Measurements from ENCODE around the gene SERPINC1.
A peak's percentile ranks its signal among the peaks of the same experiment; 100 is the strongest.
"Not testable (repeated sequence)": the region's sequence is repeated elsewhere in the genome, so short reads cannot be mapped to it uniquely, and the experiment has no call there.

Gene SERPINC1

DNA sequence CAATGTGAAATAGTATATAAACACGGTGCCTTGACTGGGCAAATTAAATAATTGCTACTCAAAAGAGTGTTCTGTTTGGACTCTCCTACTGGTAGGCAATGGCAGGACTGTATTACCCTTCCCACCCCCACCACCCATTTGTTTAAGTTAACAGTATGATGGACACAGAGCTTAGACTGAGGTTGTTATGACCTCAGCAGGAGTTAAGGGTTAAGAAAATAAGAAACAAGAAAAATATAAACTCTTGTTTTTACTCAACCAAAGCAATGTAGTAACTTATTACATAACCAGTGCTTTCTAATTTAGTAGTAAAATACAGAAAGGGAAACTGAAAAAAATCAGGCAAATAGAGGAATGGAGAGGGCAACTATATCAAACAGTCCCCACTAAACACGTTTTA, 19.9 kb upstream of the SERPINC1 start:
- no peak overlapping the region for H3K4me3 ChIP-seq (ENCODE audit: low read depth, low read length)
- TF ChIP-seq, protein P1, sequence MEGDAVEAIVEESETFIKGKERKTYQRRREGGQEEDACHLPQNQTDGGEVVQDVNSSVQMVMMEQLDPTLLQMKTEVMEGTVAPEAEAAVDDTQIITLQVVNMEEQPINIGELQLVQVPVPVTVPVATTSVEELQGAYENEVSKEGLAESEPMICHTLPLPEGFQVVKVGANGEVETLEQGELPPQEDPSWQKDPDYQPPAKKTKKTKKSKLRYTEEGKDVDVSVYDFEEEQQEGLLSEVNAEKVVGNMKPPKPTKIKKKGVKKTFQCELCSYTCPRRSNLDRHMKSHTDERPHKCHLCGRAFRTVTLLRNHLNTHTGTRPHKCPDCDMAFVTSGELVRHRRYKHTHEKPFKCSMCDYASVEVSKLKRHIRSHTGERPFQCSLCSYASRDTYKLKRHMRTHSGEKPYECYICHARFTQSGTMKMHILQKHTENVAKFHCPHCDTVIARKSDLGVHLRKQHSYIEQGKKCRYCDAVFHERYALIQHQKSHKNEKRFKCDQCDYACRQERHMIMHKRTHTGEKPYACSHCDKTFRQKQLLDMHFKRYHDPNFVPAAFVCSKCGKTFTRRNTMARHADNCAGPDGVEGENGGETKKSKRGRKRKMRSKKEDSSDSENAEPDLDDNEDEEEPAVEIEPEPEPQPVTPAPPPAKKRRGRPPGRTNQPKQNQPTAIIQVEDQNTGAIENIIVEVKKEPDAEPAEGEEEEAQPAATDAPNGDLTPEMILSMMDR (conservative IDR thresholded peaks at IDR 0.05; ENCODE audit: low read depth, low read length) = no peak
- peak; percentile 12 for DNase-seq (ENCODE audit: low read depth)

DNA sequence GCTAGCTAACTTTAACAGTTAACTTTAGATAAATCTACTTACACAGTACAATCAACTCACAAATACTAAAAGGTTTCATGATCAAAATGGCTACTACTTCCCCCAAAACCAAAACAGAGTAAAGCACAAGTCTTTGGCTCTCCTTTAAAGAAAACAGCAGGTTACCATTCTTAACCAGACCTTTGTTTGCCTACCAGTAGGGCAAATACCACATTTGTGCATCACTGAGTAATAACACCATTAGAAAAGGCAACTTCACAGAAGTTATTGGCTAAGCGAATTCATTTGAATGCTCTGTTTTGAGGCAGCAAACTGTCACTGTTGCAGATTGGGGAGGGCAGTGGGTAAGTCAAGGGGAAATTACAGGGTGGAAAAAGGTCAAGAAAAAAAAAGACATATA, 17.3 kb upstream of the SERPINC1 start:
- no peak overlapping the region for H3K4me3 ChIP-seq (ENCODE audit: low read depth, low read length)
- DNase-seq (ENCODE audit: low read depth) = peak; percentile 48
- TF ChIP-seq, protein P1 (conservative IDR thresholded peaks at IDR 0.05; ENCODE audit: low read depth, low read length) = no peak

DNA sequence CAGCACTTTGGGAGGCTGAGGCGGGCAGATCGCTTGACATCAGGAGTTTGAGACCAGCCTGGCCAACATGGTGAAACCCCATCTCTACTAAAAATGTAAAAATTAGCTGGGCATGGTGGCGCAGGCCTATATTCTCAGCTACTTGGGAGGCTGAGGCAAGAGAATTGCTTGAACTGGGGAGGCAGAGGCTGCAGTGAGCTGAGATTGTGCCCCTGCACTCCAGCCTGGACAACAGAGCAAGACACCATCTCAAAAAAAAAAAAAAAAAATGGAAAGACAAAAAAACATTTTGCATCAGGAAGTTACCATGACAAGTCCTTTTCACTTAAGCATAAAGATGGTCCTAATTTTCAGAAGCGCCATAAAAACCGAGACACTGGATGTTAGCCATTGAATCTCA, 13.4 kb upstream of the SERPINC1 start:
- DNase-seq (ENCODE audit: low read depth); H3K4me3 ChIP-seq (ENCODE audit: low read depth, low read length): not testable (repeated sequence)

DNA sequence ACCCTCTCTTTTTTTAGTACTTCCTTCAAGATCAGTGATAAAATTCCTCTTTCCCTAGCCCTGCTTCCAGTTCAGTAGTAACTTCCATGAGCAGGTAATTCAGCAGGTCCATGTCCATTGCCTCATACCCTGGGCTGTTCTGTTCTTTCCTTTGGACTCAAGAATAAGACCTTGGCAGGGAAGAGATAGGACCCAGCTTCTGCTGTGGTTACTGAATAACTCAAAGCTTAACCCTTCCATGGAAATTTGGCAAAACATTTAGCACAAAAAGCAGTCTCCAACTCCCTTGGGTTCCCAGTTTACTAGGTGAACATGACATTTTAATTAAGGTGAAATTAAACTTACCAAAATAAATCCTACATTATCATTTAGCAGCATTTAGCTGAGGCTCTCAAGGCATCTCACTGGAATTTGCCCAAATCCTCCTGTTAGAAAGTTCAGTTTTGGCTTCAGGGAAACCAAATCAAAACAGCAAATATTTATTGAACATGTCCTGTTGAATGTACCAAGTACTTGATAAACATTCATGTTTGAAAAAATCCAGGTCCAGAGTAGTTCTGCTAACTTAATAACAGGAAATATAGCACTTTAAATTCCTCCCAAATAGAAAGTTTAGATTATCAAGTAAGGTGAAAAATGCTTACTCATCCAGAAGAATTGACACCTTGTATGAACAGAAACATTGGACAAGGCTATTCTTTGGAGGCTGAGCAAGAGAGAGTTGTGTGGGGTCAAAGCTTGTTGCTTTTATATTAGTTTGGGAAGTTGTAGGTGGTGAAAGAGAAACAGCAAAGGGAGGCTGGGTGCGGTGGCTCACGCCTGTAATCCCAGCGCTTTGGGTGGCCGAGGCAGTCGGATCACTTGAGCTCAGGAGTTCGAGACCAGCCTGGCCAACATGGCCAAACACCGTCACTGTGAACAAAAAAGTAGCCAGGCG, 8.4 kb upstream of the SERPINC1 start:
- TF ChIP-seq, protein P1 (conservative IDR thresholded peaks at IDR 0.05; ENCODE audit: low read depth, low read length) = no peak

DNA sequence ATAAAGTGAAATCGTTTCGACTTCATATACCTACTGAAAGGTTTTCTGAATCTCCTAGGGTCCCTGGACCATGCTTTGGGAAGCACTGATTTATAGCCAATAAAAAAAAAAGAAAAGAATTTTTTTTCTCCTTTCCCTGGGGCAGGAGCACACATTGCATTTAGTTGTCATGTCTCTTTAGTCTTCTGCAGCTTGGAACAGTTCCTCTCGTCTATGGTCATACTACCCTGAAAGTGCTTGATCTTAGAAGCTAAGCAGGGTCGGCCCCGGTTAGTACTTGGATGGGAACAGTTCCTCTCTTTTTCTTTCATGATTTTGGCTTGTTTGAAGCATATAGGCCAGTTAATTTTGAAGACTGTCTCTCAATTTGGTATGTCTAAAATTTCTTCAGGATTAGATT, 3.7 kb upstream of the SERPINC1 start:
- DNase-seq (ENCODE audit: low read depth) = no peak

More for the DNA sequence above, 8.4 kb upstream of the SERPINC1 start:
- DNase-seq (ENCODE audit: low read depth) = no peak
- no peak overlapping the region for H3K4me3 ChIP-seq (ENCODE audit: low read depth, low read length)

DNA sequence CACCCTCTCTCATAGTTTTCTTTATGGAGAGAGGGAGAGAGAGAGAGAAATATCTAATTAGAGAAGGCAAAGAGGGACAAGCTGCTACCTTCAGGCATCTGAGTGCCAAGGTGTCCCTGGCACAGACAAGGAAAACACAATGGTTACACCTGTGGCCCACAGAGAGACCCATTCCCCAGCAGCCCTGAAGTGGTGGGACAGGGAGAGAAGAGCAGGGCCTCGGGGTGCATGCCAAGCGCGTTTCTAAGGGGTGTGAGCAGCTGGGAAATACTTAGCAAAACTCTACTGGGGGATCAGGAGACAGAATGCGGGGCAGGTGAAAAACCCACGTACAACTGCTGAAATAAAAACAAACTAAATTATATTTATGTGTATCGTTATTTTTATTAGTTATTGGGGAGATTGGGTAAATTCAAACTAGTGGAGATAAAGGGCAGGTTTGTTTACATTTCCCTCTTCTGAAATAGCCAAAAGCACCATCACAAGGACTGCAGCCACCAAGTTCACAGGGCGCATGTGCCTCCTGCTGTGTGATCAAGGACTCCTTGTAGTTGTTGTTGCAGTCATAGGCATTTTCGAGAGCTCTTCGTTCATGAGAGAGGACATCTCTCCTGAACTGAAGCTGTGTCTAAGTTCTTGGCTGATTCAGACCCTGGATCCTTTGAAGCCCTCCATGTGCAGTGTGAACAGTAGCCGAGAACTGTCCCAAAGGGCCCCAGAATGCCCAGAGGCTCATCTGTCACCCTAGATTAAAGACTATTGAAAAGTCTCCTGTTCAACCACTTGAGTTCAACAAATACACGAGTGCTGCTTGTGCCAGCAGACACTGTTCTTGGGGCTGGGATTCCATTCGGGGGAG, 737 bp upstream of the SERPINC1 start:
- no peak overlapping the region for H3K4me3 ChIP-seq (ENCODE audit: low read depth, low read length)
- TF ChIP-seq, protein P1 (conservative IDR thresholded peaks at IDR 0.05; ENCODE audit: low read depth, low read length) = no peak
- DNase-seq (ENCODE audit: low read depth) = no peak

More for the DNA sequence above, 3.7 kb upstream of the SERPINC1 start:
- TF ChIP-seq, protein P1 (conservative IDR thresholded peaks at IDR 0.05; ENCODE audit: low read depth, low read length) = no peak
- no peak overlapping the region for H3K4me3 ChIP-seq (ENCODE audit: low read depth, low read length)

DNA sequence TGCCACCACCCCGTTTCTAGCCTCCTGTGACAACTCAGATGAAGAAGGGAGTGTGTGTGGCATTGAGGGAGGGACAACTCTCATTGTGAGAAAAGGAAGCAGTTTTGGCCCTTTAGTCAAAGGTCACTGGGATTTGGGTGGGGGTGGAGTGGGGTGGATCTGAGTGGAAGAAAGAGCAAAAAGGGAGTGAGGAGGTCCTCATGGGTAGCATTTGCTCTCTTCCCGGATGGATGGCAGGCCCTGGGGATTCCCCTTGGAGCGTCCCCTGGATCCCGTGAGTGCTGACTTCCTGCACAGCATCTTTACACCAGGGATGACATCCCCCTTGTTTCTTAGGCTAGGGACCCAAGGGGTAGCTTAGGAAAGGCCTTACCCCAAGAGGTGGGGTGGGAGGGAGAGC, 460 bp downstream of the SERPINC1 start:
- TF ChIP-seq, protein P1 (conservative IDR thresholded peaks at IDR 0.05; ENCODE audit: low read depth, low read length) = no peak
- no peak overlapping the region for H3K4me3 ChIP-seq (ENCODE audit: low read depth, low read length)
- no peak for DNase-seq (ENCODE audit: low read depth)

All from choroid plexus epithelial cell (primary cell).